ENCODE data around the gene TRPV5. TPM values are rescaled to one million over a fixed set of nuclear protein-coding genes. Genes with fewer than 3 reads are reported as not detected.

TRPV5 gene
- total RNA-seq, 1 donor from 2014 or later = not detected

- Mint-ChIP-seq H3K4me3 (ENCODE audit: unreplicated experiment) (no peak overlapping the region), H3K27me3 (ENCODE audit: unreplicated experiment) (peaks cover 2% of the 10 kb centered on the region)
- DNase-seq (ENCODE audit: extremely low spot score, unreplicated experiment) = no peak
These were observed 6.3 kb downstream of the TRPV5 start for GRCh38 chr7:142927085-142927745.

GRCh38 chr7:142925413-142925812 lies 8.1 kb downstream of the TRPV5 start:
- TF ChIP-seq CTCF (IDR thresholded peaks at IDR 0.05) = no peak
- H3K27ac Mint-ChIP-seq (ENCODE audit: unreplicated experiment) = no peak overlapping the region
- H3K36me3 Mint-ChIP-seq (ENCODE audit: unreplicated experiment) = no peaks in the 10 kb centered on the region

More at GRCh38 chr7:142927085-142927745, 6.3 kb downstream of the TRPV5 start:
- Mint-ChIP-seq H3K9me3 (ENCODE audit: unreplicated experiment) (no peaks in the 10 kb centered on the region), H3K27ac (ENCODE audit: unreplicated experiment) (no peak overlapping the region), H3K36me3 (ENCODE audit: unreplicated experiment) (no peaks in the 10 kb centered on the region), H3K4me1 (ENCODE audit: unreplicated experiment) (no peaks in the 10 kb centered on the region)
- TF ChIP-seq CTCF (IDR thresholded peaks at IDR 0.05) = no peak

GRCh38 chr7:142923391-142923790 lies 10.2 kb downstream of the TRPV5 start:
- no peak for DNase-seq (ENCODE audit: extremely low spot score, unreplicated experiment)
- no peaks in the 10 kb centered on the region for H3K36me3 Mint-ChIP-seq (ENCODE audit: unreplicated experiment)
- no peak overlapping the region for H3K4me3 Mint-ChIP-seq (ENCODE audit: unreplicated experiment)
- TF ChIP-seq CTCF (IDR thresholded peaks at IDR 0.05) = no peak
- H3K27me3 Mint-ChIP-seq (ENCODE audit: unreplicated experiment) = peaks cover 5% of the 10 kb centered on the region
- no peaks in the 10 kb centered on the region for H3K9me3 Mint-ChIP-seq (ENCODE audit: unreplicated experiment)
- H3K4me1 Mint-ChIP-seq (ENCODE audit: unreplicated experiment) = no peaks in the 10 kb centered on the region
- H3K27ac Mint-ChIP-seq (ENCODE audit: unreplicated experiment) = no peak overlapping the region

More at GRCh38 chr7:142925413-142925812, 8.1 kb downstream of the TRPV5 start:
- Mint-ChIP-seq H3K4me3 (ENCODE audit: unreplicated experiment) (no peak overlapping the region), H3K27me3 (ENCODE audit: unreplicated experiment) (peaks cover 2% of the 10 kb centered on the region), H3K4me1 (ENCODE audit: unreplicated experiment) (no peaks in the 10 kb centered on the region), H3K9me3 (ENCODE audit: unreplicated experiment) (no peaks in the 10 kb centered on the region)
- no peak for DNase-seq (ENCODE audit: extremely low spot score, unreplicated experiment)

GRCh38 chr7:142919656-142920055 lies 13.9 kb downstream of the TRPV5 start:
- DNase-seq (ENCODE audit: extremely low spot score, unreplicated experiment) = no peak
- Mint-ChIP-seq H3K27me3 (ENCODE audit: unreplicated experiment) (peaks cover 7% of the 10 kb centered on the region), H3K9me3 (ENCODE audit: unreplicated experiment) (no peaks in the 10 kb centered on the region), H3K36me3 (ENCODE audit: unreplicated experiment) (no peaks in the 10 kb centered on the region), H3K4me1 (ENCODE audit: unreplicated experiment) (no peaks in the 10 kb centered on the region), H3K4me3 (ENCODE audit: unreplicated experiment) (no peak overlapping the region), H3K27ac (ENCODE audit: unreplicated experiment) (no peak overlapping the region)
- no peak for TF ChIP-seq CTCF (IDR thresholded peaks at IDR 0.05)

- DNase-seq (ENCODE audit: extremely low spot score, unreplicated experiment) = no peak
- Mint-ChIP-seq H3K4me1 (ENCODE audit: unreplicated experiment) (no peaks in the 10 kb centered on the region), H3K36me3 (ENCODE audit: unreplicated experiment) (no peaks in the 10 kb centered on the region), H3K27me3 (ENCODE audit: unreplicated experiment) (peaks cover 7% of the 10 kb centered on the region), H3K27ac (ENCODE audit: unreplicated experiment) (no peak overlapping the region), H3K4me3 (ENCODE audit: unreplicated experiment) (no peak overlapping the region), H3K9me3 (ENCODE audit: unreplicated experiment) (no peaks in the 10 kb centered on the region)
- no peak for TF ChIP-seq CTCF (IDR thresholded peaks at IDR 0.05)
These were observed 14.6 kb downstream of the TRPV5 start for GRCh38 chr7:142918901-142919300.
